K562 (cell line): ENCODE data around the gene NR2E1. TPM values are rescaled to one million over a fixed set of nuclear protein-coding genes. Genes with fewer than 3 reads are reported as not detected.

Experiments used
- CEBPG ChIP-seq, 3 experiments: fragments of 200-800 bp in 1 of 3; sonication (Bioruptor generic) in 1 of 3; sonication (generic) in 1 of 3; formaldehyde crosslinking in 1 of 3; IDR thresholded peaks in 2 of 3; conservative IDR thresholded peaks in 1 of 3; 2 replicates each; pipeline versions ENCODE4 v1.6.1 to v1.8.0; 2016 to 2022; ENCODE audit warnings: missing compliant biosample characterization in 2 of 3, missing genetic modification characterization in 2 of 3, mild to moderate bottlenecking in 1 of 3, missing genetic modification reagents in 1 of 3
- DPF2 ChIP-seq: fragments of 450-650 bp; IDR thresholded peaks from 2 replicates; pipeline ENCODE4 v1.6.1; 2016
- EHMT2 ChIP-seq: fragments of 450-650 bp; IDR thresholded peaks from 2 replicates; pipeline ENCODE4 v1.6.1; 2018; ENCODE audit warnings: antibody characterized with exemption
- ETS1 ChIP-seq: conservative IDR thresholded peaks from 2 replicates; pipeline ENCODE4 v1.6.1; 2011; ENCODE audit warnings: low read depth, mild to moderate bottlenecking, low read length; ENCODE audit not compliant: control insufficient read depth
- GTF2E2 ChIP-seq: fragments of 200-800 bp; sonication (Bioruptor generic); IDR thresholded peaks from 2 replicates; pipeline ENCODE4 v1.6.1; 2016; ENCODE audit warnings: missing genetic modification characterization, missing compliant biosample characterization
- HDAC8 ChIP-seq: fragments of 450-650 bp; IDR thresholded peaks from 2 replicates; pipeline ENCODE4 v1.6.1; 2016; ENCODE audit warnings: mild to moderate bottlenecking, missing genetic modification characterization, moderate library complexity, missing compliant biosample characterization
- PHF20 ChIP-seq: fragments of 450-650 bp; IDR thresholded peaks from 2 replicates; pipeline ENCODE4 v1.6.1; 2018; ENCODE audit not compliant: partially characterized antibody
- ZBTB1 ChIP-seq: sonication (generic); formaldehyde crosslinking; IDR thresholded peaks from 2 replicates; pipeline ENCODE4 v1.8.1; 2023; ENCODE audit warnings: missing genetic modification reagents, low read depth, mild to moderate bottlenecking, borderline replicate concordance
- polyA plus RNA-seq, 8 experiments: library from polyadenylated mRNA; depleted of rRNA in 4 of 8; stranded (reverse) in 5 of 8; unstranded in 3 of 8; fragments of >200 nt; fragmentation: Nextera tagmentation in 2 of 8; fragmentation: Illumina TruSeq in 1 of 8; extraction: Ambion mirVana in 2 of 8; extraction: Trizol in 1 of 8; gene quantifications; 2 replicates each; pipeline versions ENCODE4 v1.2.1 to v1.2.3, GENCODE V29; 2011 to 2014; ENCODE audit warnings: inconsistent platforms in 1 of 8, missing spikeins in 1 of 8
- total RNA-seq, 7 experiments: library from RNA; depleted of rRNA in 6 of 7; stranded (reverse); fragments of >200 nt in 6 of 7; fragmentation: Illumina TruSeq in 2 of 7; extraction: Trizol in 2 of 7; gene quantifications; 2 replicates each; pipeline versions ENCODE4 v1.2.1 to v1.2.3, GENCODE V29; 2011 to 2021; ENCODE audit warnings: low replicate concordance in 1 of 7
- TF ChIP-seq, protein P1 (sequence below): sonication (generic); formaldehyde crosslinking; IDR thresholded peaks from 2 replicates; pipeline ENCODE4 v1.8.0; 2022; ENCODE audit warnings: missing genetic modification reagents, mild to moderate bottlenecking, borderline replicate concordance
- TF ChIP-seq, protein P2 (sequence below): fragments of 250-450 bp; sonication (Bioruptor Pico); IDR thresholded peaks from 2 replicates; pipeline ENCODE4 v1.4.0; 2020; ENCODE audit warnings: mild to moderate bottlenecking

Gene NR2E1
- total and polyA plus RNA-seq, 9 of the 15 experiments (the other 6 are each of a cell fraction or from before 2014, with no cell fraction given): not detected

DNA sequence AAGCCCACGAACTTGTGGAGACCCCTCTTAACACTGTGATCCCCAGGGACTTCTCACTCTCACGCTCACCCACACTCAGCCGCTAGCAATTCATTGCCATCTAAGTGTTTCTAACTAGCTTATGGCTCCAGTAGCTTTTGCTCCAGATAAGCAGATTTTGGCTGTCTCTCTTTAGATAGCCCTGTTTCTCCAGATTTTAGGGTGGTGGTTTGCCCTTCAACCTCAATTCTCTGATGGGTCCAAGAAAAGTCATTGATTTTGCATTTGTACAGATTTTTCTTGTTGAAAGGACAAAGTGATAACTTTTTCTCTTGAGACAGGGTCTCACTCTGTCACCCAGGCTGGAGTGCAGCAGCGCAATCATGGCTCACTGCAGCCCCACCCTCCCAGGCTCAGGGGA is 41.2 kb downstream of the NR2E1 start (continued):
- TF ChIP-seq, protein P1, sequence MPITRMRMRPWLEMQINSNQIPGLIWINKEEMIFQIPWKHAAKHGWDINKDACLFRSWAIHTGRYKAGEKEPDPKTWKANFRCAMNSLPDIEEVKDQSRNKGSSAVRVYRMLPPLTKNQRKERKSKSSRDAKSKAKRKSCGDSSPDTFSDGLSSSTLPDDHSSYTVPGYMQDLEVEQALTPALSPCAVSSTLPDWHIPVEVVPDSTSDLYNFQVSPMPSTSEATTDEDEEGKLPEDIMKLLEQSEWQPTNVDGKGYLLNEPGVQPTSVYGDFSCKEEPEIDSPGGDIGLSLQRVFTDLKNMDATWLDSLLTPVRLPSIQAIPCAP (CRISPR knock-in tag): no peak
- TF ChIP-seq ZBTB1 (CRISPR knock-in tag): no peak
- no peak for TF ChIP-seq CEBPG (CRISPR knock-in tag; IDR thresholded peaks at IDR 0.05)
- TF ChIP-seq CEBPG (tag; conservative IDR thresholded peaks at IDR 0.05 in 1 of 2, IDR thresholded peaks at IDR 0.05 in 1 of 2): no peak
- no peak for TF ChIP-seq PHF20
- no peak for TF ChIP-seq ETS1
- TF ChIP-seq EHMT2: no peak
- TF ChIP-seq DPF2: no peak
- no peak for TF ChIP-seq GTF2E2 (tag)
- TF ChIP-seq, protein P2, sequence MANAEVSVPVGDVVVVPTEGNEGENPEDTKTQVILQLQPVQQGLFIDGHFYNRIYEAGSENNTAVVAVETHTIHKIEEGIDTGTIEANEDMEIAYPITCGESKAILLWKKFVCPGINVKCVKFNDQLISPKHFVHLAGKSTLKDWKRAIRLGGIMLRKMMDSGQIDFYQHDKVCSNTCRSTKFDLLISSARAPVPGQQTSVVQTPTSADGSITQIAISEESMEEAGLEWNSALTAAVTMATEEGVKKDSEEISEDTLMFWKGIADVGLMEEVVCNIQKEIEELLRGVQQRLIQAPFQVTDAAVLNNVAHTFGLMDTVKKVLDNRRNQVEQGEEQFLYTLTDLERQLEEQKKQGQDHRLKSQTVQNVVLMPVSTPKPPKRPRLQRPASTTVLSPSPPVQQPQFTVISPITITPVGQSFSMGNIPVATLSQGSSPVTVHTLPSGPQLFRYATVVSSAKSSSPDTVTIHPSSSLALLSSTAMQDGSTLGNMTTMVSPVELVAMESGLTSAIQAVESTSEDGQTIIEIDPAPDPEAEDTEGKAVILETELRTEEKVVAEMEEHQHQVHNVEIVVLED (CRISPR knock-in tag): no peak
- no peak for TF ChIP-seq HDAC8 (tag)
- TF ChIP-seq, all 486 proteins: peak for 7
